Naive thymus-derived CD4-positive, alpha-beta T cell (primary cell): ENCODE data around the gene JTB. TPM values are rescaled to one million over a fixed set of nuclear protein-coding genes. Genes with fewer than 3 reads are reported as not detected.

Source experiments
- ATAC-seq: fragments of 150-1000 bp; cut with Tn5 transposase; 2 replicates; pipeline ENCODE4 v1.10.0; 2021; ENCODE audit warnings: mild to moderate bottlenecking, moderate library complexity
- CTCF ChIA-PET: fragments of 350-600 bp; sonication (Branson Sonifier 250); formaldehyde crosslinking; loops from one replicate; lab custom pipeline; 2021; ENCODE audit warnings: antibody characterized with exemption; lab: Charles Lee
- POLR2A ChIA-PET: fragments of 350-600 bp; sonication (Branson Sonifier 250); formaldehyde crosslinking; loops from one replicate; lab custom pipeline; 2021; ENCODE audit warnings: antibody characterized with exemption, inconsistent platforms; lab: Charles Lee
- DNase-seq, 9 donors: peaks; one replicate each; pipeline versions ENCODE4 v3.0.0 to v3.0.0-alpha.2; 2020 to 2022; ENCODE audit warnings: mixed read lengths in 1 of 9
- H3K27ac ChIP-seq: one replicate; pipeline ENCODE4 v1.7.0; 2013; ENCODE audit warnings: mild to moderate bottlenecking, low read depth, low read length, moderate library complexity
- H3K27me3 ChIP-seq, 2 donors: one replicate each; pipeline ENCODE4 v1.7.0; 2013; ENCODE audit warnings: low read length in 2 of 2, mild to moderate bottlenecking in 2 of 2, moderate library complexity in 2 of 2; ENCODE audit not compliant: control insufficient read depth in 2 of 2, insufficient read depth in 2 of 2
- H3K36me3 ChIP-seq, 3 experiments: 1 replicate in 2 of 3; 2 replicates in 1 of 3; pipeline ENCODE4 v1.7.0; 2013; ENCODE audit warnings: low read length in 3 of 3, mild to moderate bottlenecking in 3 of 3, moderate library complexity in 1 of 3; ENCODE audit not compliant: insufficient read depth in 3 of 3, control insufficient read depth in 2 of 3
- H3K4me1 ChIP-seq, 2 donors: one replicate each; pipeline ENCODE4 v1.7.0; 2013; ENCODE audit warnings: low read length in 2 of 2, mild to moderate bottlenecking in 2 of 2, moderate library complexity in 1 of 2; ENCODE audit not compliant: control insufficient read depth in 2 of 2, insufficient read depth in 2 of 2
- H3K4me3 ChIP-seq: 2 replicates; pipeline ENCODE4 v1.7.0; 2013; ENCODE audit warnings: mild to moderate bottlenecking, low read length
- H3K9me3 ChIP-seq, 3 experiments: 1 replicate in 2 of 3; 2 replicates in 1 of 3; pipeline ENCODE4 v1.7.0; 2013; ENCODE audit warnings: low read length in 3 of 3; ENCODE audit not compliant: control insufficient read depth in 2 of 3
- H3K27ac Mint-ChIP-seq, 9 donors: one replicate each; pipeline ENCODE4 v1.8.0; 2020 to 2022; ENCODE audit warnings: mixed read lengths in 9 of 9, mild to moderate bottlenecking in 8 of 9, moderate library complexity in 5 of 9, inconsistent platforms in 2 of 9
- H3K27me3 Mint-ChIP-seq, 5 donors: one replicate each; pipeline ENCODE4 v1.8.0; 2021 to 2022; ENCODE audit warnings: mixed read lengths in 5 of 5, mild to moderate bottlenecking in 1 of 5
- H3K36me3 Mint-ChIP-seq, 5 donors: one replicate each; pipeline ENCODE4 v1.8.0; 2020 to 2022; ENCODE audit warnings: mixed read lengths in 5 of 5, mild to moderate bottlenecking in 3 of 5, inconsistent platforms in 1 of 5
- H3K4me1 Mint-ChIP-seq, 7 donors: one replicate each; pipeline ENCODE4 v1.8.0; 2020 to 2022; ENCODE audit warnings: mixed read lengths in 7 of 7, mild to moderate bottlenecking in 3 of 7, inconsistent platforms in 1 of 7
- H3K4me3 Mint-ChIP-seq, 10 donors: one replicate each; pipeline ENCODE4 v1.8.0; 2020 to 2022; ENCODE audit warnings: mild to moderate bottlenecking in 10 of 10, mixed read lengths in 10 of 10, moderate library complexity in 6 of 10, inconsistent platforms in 2 of 10
- H3K9me3 Mint-ChIP-seq, 11 donors: one replicate each; pipeline ENCODE4 v1.8.0; 2020 to 2022; ENCODE audit warnings: mixed read lengths in 11 of 11, mild to moderate bottlenecking in 4 of 11, inconsistent platforms in 1 of 11, moderate library complexity in 1 of 11
- intact Hi-C, 2 donors: fragments of 100-400 bp; cut with micrococcal nuclease; formaldehyde crosslinking; loops; one replicate each; pipeline ENCODE4 v1.15.1; 2023
- polyA plus RNA-seq, 2 donors: library from polyadenylated mRNA; unstranded; fragments of 300-500 nt; fragmentation: Illumina TruSeq; gene quantifications; one replicate each; pipeline ENCODE4 v1.2.3, GENCODE V29; 2021
- total RNA-seq, 6 experiments: library from RNA in 5 of 6; stranded (reverse) in 5 of 6; gene quantifications; 1 replicate in 5 of 6; 2 replicates in 1 of 6; pipeline ENCODE4 v1.2.3 and lab custom pipeline; 2021 to 2026

JTB gene
- total and polyA plus RNA-seq, 7 experiments from 2014 or later = 78.4 to 319 (median 107) TPM

GRCh38 chr1:153932156-153933131 is 45.0 kb downstream of the JTB start:
- Mint-ChIP-seq H3K9me3 (no peaks in the 10 kb centered on the region), H3K27me3 (no peaks in the 10 kb centered on the region), H3K27ac (peak overlapping the region in 1 of 9 donors; percentile 46), H3K36me3 (peaks cover 0 to 26% (median 13%) of the 10 kb centered on the region in 5 donors), H3K4me1 (peaks cover 4 to 14% (median 8%) of the 10 kb centered on the region in 7 donors), H3K4me3 (no peak overlapping the region)
- DNase-seq (no peak), ATAC-seq (no peak)
- Histone ChIP-seq H3K9me3 (no peaks in the 10 kb centered on the region), H3K4me1 (no peaks in the 10 kb centered on the region), H3K27me3 (no peaks in the 10 kb centered on the region), H3K27ac (no peak overlapping the region), H3K36me3 (peaks cover 10 to 85% (median 33%) of the 10 kb centered on the region in 3 experiments), H3K4me3 (no peak overlapping the region)
- ChIA-PET POLR2A (interaction anchor here (1.2 to 3.6 kb wide), 3 partner anchors 10 to 35 kb away, joined by 3 to 16 read pairs (median 6); partner anchors contain the start of genes CREB3L4 and GATAD2B), CTCF (interaction anchor here (0.5 to 0.6 kb wide), 2 partner anchors 15 to 421 kb away, joined by 3 read pairs; no protein-coding TSS in a partner anchor)
- intact Hi-C loops = no loop called here

- DNase-seq (no peak), ATAC-seq (no peak)
- Mint-ChIP-seq H3K4me1 (peaks cover 4 to 21% (median 8%) of the 10 kb centered on the region in 7 donors), H3K27me3 (no peaks in the 10 kb centered on the region), H3K9me3 (no peaks in the 10 kb centered on the region), H3K36me3 (peaks cover 0 to 9% (median 3%) of the 10 kb centered on the region in 5 donors), H3K27ac (no peak overlapping the region), H3K4me3 (no peak overlapping the region)
- Histone ChIP-seq H3K4me1 (no peaks in the 10 kb centered on the region), H3K4me3 (no peak overlapping the region), H3K9me3 (no peaks in the 10 kb centered on the region), H3K27me3 (no peaks in the 10 kb centered on the region), H3K36me3 (peaks cover 4 to 63% (median 13%) of the 10 kb centered on the region in 3 experiments), H3K27ac (no peak overlapping the region)
- CTCF ChIA-PET = interaction anchor here (0.6 to 2.2 kb wide), 3 partner anchors 11 to 55 kb away, joined by 3 to 5 read pairs (median 3); partner anchors contain the start of gene CREB3L4
- POLR2A ChIA-PET = interaction anchor here (0.7 to 2.7 kb wide), 3 partner anchors 15 to 196 kb away, joined by 3 to 24 read pairs (median 5); partner anchors contain the start of genes DENND4B and JTB
- intact Hi-C loops = no loop called here
These were observed 47.2 kb downstream of the JTB start for GRCh38 chr1:153929981-153930948.

- DNase-seq (no peak), ATAC-seq (no peak)
- Mint-ChIP-seq H3K27me3 (no peaks in the 10 kb centered on the region), H3K27ac (peak overlapping the region in 2 of 9 donors; percentile 49 to 62), H3K9me3 (no peaks in the 10 kb centered on the region), H3K4me1 (peaks cover 4 to 21% (median 8%) of the 10 kb centered on the region in 7 donors), H3K36me3 (peaks cover 0 to 5% (median 2%) of the 10 kb centered on the region in 5 donors), H3K4me3 (no peak overlapping the region)
- no peak overlapping the region for H3K27ac ChIP-seq
- no peaks in the 10 kb centered on the region for H3K4me1 ChIP-seq
- CTCF ChIA-PET = interaction anchor here (0.6 to 2.2 kb wide), 3 partner anchors 11 to 56 kb away, joined by 3 to 5 read pairs (median 3); partner anchors contain the start of gene CREB3L4
- intact Hi-C loops = no loop called here
- no peaks in the 10 kb centered on the region for H3K9me3 ChIP-seq
- POLR2A ChIA-PET = interaction anchor here (0.6 to 2.7 kb wide), 5 partner anchors 16 to 195 kb away, joined by 3 to 24 read pairs (median 4); partner anchors contain the start of genes DENND4B and JTB
- no peak overlapping the region for H3K4me3 ChIP-seq
- H3K36me3 ChIP-seq = peaks cover 4 to 55% (median 8%) of the 10 kb centered on the region in 3 experiments
- H3K27me3 ChIP-seq = no peaks in the 10 kb centered on the region
These were observed 48.0 kb downstream of the JTB start for GRCh38 chr1:153929426-153929825.

GRCh38 chr1:153928791-153929341 is 48.6 kb downstream of the JTB start:
- H3K9me3 ChIP-seq = no peaks in the 10 kb centered on the region
- peaks cover 0 to 49% (median 7%) of the 10 kb centered on the region in 3 experiments for H3K36me3 ChIP-seq
- peaks cover 2 to 5% of the 10 kb centered on the region in 2 donors for H3K4me1 ChIP-seq
- ChIA-PET POLR2A (interaction anchor here (0.6 to 2.7 kb wide), 3 partner anchors 16 to 39 kb away, joined by 3 to 24 read pairs (median 4); partner anchors contain the start of gene DENND4B), CTCF (interaction anchor here (0.9 to 2.2 kb wide), 2 partner anchors 10 to 39 kb away, joined by 3 to 5 read pairs; partner anchors contain the start of gene CREB3L4)
- H3K27me3 ChIP-seq = no peaks in the 10 kb centered on the region
- Mint-ChIP-seq H3K4me3 (no peak overlapping the region), H3K4me1 (peaks cover 6 to 21% (median 9%) of the 10 kb centered on the region in 7 donors), H3K9me3 (no peaks in the 10 kb centered on the region), H3K27ac (peak overlapping the region; percentile 4 to 74 (median 52)), H3K36me3 (peaks cover 0 to 4% (median 0%) of the 10 kb centered on the region in 5 donors), H3K27me3 (no peaks in the 10 kb centered on the region)
- DNase-seq (no peak), ATAC-seq (no peak)
- intact Hi-C loops = no loop called here
- no peak overlapping the region for H3K4me3 ChIP-seq
- peak overlapping the region; percentile 12 for H3K27ac ChIP-seq

- no peaks in the 10 kb centered on the region for H3K9me3 Mint-ChIP-seq
- no peak for ATAC-seq
- H3K27ac Mint-ChIP-seq = peak overlapping the region; percentile 2 to 74 (median 52)
- H3K4me1 Mint-ChIP-seq = peaks cover 9 to 25% (median 15%) of the 10 kb centered on the region in 7 donors
- peaks cover 0 to 45% (median 4%) of the 10 kb centered on the region in 3 experiments for H3K36me3 ChIP-seq
- no peak overlapping the region for H3K4me3 Mint-ChIP-seq
- H3K27me3 ChIP-seq = no peaks in the 10 kb centered on the region
- no peak for DNase-seq
- no peaks in the 10 kb centered on the region for H3K27me3 Mint-ChIP-seq
- ChIA-PET CTCF (interaction anchor here (2.2 kb wide), 1 partner anchor 9 kb away, joined by 5 read pairs; no protein-coding TSS in a partner anchor), POLR2A (interaction anchor here (2.7 kb wide), 1 partner anchor 17 kb away, joined by 24 read pairs; the partner anchor contains the start of gene DENND4B)
- intact Hi-C loops = no loop called here
- peaks cover 5 to 8% of the 10 kb centered on the region in 2 donors for H3K4me1 ChIP-seq
- H3K36me3 Mint-ChIP-seq = peaks cover 0 to 5% (median 0%) of the 10 kb centered on the region in 5 donors
- H3K4me3 ChIP-seq = no peak overlapping the region
- no peak overlapping the region for H3K27ac ChIP-seq
- no peaks in the 10 kb centered on the region for H3K9me3 ChIP-seq
These were observed 49.2 kb downstream of the JTB start for GRCh38 chr1:153928245-153928644.
